ENCODE results near the gene PABPN1L.

Gene PABPN1L

GRCh38 chr16:88866151-88866920 is at the start of gene PABPN1L:
TSS of gene PABPN1L (minus strand) at chr16:88866660. CDS start at chr16:88866606, 54 bp downstream.
- DNase-seq: no peak

GRCh38 chr16:88915639-88916327 is 49.3 kb upstream of the PABPN1L start:
- no peak for DNase-seq

- no peak for DNase-seq
These were observed 48.4 kb upstream of the PABPN1L start for GRCh38 chr16:88914750-88915368.

GRCh38 chr16:88913870-88914269 is 47.4 kb upstream of the PABPN1L start:
- DNase-seq: no peak

- no peak for DNase-seq
These were observed 46.6 kb upstream of the PABPN1L start for GRCh38 chr16:88913001-88913612.

GRCh38 chr16:88912556-88912955 is 46.1 kb upstream of the PABPN1L start:
- DNase-seq: no peak

- DNase-seq: no peak
These were observed 45.5 kb upstream of the PABPN1L start for GRCh38 chr16:88911946-88912310.

GRCh38 chr16:88911136-88911945 is 44.9 kb upstream of the PABPN1L start:
- no peak for DNase-seq

GRCh38 chr16:88910284-88911135 is 44.0 kb upstream of the PABPN1L start:
- no peak for DNase-seq

- no peak for DNase-seq
These were observed 43.2 kb upstream of the PABPN1L start for GRCh38 chr16:88909431-88910210.

- no peak for DNase-seq
These were observed 41.8 kb upstream of the PABPN1L start for GRCh38 chr16:88908307-88908706.

- no peak for DNase-seq
These were observed 41.3 kb upstream of the PABPN1L start for GRCh38 chr16:88907768-88908167.

GRCh38 chr16:88906535-88907105 is 40.2 kb upstream of the PABPN1L start:
- no peak for DNase-seq

GRCh38 chr16:88906020-88906419 is 39.6 kb upstream of the PABPN1L start:
- DNase-seq: no peak

GRCh38 chr16:88905563-88905962 is 39.1 kb upstream of the PABPN1L start:
- no peak for DNase-seq

- no peak for DNase-seq
These were observed 38.4 kb upstream of the PABPN1L start for GRCh38 chr16:88904676-88905365.

- DNase-seq: no peak
These were observed 36.8 kb upstream of the PABPN1L start for GRCh38 chr16:88903267-88903666.

- no peak for DNase-seq
These were observed 36.3 kb upstream of the PABPN1L start for GRCh38 chr16:88902744-88903143.

GRCh38 chr16:88901718-88902337 is 35.4 kb upstream of the PABPN1L start:
- DNase-seq: no peak
